IMR-90 (cell line): ENCODE measurements around the gene PXDC1. TPM values are rescaled to one million over a fixed set of nuclear protein-coding genes. Genes with fewer than 3 reads are reported as not detected.

ENCODE experiments used
- ATAC-seq: fragments of 200-7000 bp; cut with Tn5 transposase; 2 replicates; pipeline ENCODE4 v1.9.1; 2020; ENCODE audit warnings: low read depth, mild to moderate bottlenecking, moderate library complexity
- BruUV-seq: library from RNA; stranded (reverse); fragments of 400-500 nt; replicated peaks from 2 replicates; lab custom pipeline; 2021; lab: Mats Ljungman, UMichigan
- CTCF ChIA-PET: fragments of 300-600 bp; formaldehyde crosslinking; extraction: SDS; loops from one replicate; lab custom pipeline; 2021; ENCODE audit warnings: antibody characterized with exemption; lab: Yijun Ruan, JAX
- POLR2A ChIA-PET: fragments of 300-600 bp; sonication (Branson Sonifier 250); formaldehyde crosslinking; loops from one replicate; lab custom pipeline; 2022; ENCODE audit warnings: antibody characterized with exemption; ENCODE audit not compliant: unreplicated experiment; lab: Charles Lee
- DNase-seq: peaks from one replicate; pipeline ENCODE4 v3.0.0; 2013
- H2AFZ ChIP-seq: replicated peaks from 2 replicates; pipeline ENCODE3; 2013; ENCODE audit warnings: low read length, mild to moderate bottlenecking; ENCODE audit not compliant: poor library complexity
- H2AK5ac ChIP-seq: 2 replicates; pipeline ENCODE4 v1.6.1; 2013; ENCODE audit warnings: low read depth, low read length, inconsistent platforms
- H2AK9ac ChIP-seq: replicated peaks from 2 replicates; pipeline ENCODE3; 2013; ENCODE audit warnings: mild to moderate bottlenecking, low read depth, low read length, moderate library complexity; ENCODE audit not compliant: poor library complexity
- H2BK120ac ChIP-seq: 2 replicates; pipeline ENCODE4 v1.6.1; 2013; ENCODE audit warnings: low read depth, low read length, inconsistent platforms
- H2BK15ac ChIP-seq: 3 replicates; pipeline ENCODE4 v1.6.1; 2013; ENCODE audit warnings: low read depth, low read length, inconsistent platforms
- H2BK20ac ChIP-seq: 2 replicates; pipeline ENCODE4 v1.6.1; 2013; ENCODE audit warnings: low read depth, mild to moderate bottlenecking, inconsistent platforms, low read length, moderate library complexity
- H2BK5ac ChIP-seq: 2 replicates; pipeline ENCODE4 v1.6.1; 2013; ENCODE audit warnings: mild to moderate bottlenecking, low read depth, low read length, inconsistent platforms; ENCODE audit not compliant: poor library complexity, severe bottlenecking
- H3K14ac ChIP-seq: replicated peaks from 2 replicates; pipeline ENCODE4 v1.6.1; 2013; ENCODE audit warnings: low read depth, low read length, inconsistent platforms
- H3K18ac ChIP-seq: 2 replicates; pipeline ENCODE4 v1.6.1; 2013; ENCODE audit warnings: low read depth, low read length, control low read depth
- H3K23ac ChIP-seq: 2 replicates; pipeline ENCODE4 v1.6.1; 2013; ENCODE audit warnings: low read depth, low read length, inconsistent platforms
- H3K27ac ChIP-seq: 2 replicates; pipeline ENCODE4 v1.5.1; 2013; ENCODE audit warnings: mild to moderate bottlenecking, control low read depth, low read length; ENCODE audit not compliant: insufficient read depth
- H3K27me3 ChIP-seq: 2 replicates; pipeline ENCODE4 v1.6.1; 2013; ENCODE audit warnings: low read length; ENCODE audit not compliant: control insufficient read depth, insufficient read depth
- H3K36me3 ChIP-seq: 2 replicates; pipeline ENCODE4 v1.6.1; 2013; ENCODE audit warnings: low read length, mixed read lengths; ENCODE audit not compliant: control insufficient read depth, insufficient read depth
- H3K4ac ChIP-seq: 2 replicates; pipeline ENCODE4 v1.6.1; 2013; ENCODE audit warnings: low read depth, low read length, inconsistent platforms
- H3K4me1 ChIP-seq: 2 replicates; pipeline ENCODE4 v1.6.1; 2013; ENCODE audit warnings: low read length, mixed read lengths; ENCODE audit not compliant: control insufficient read depth, insufficient read depth
- H3K4me2 ChIP-seq: 2 replicates; pipeline ENCODE4 v1.6.1; 2013; ENCODE audit warnings: low read depth, mild to moderate bottlenecking, control low read depth, low read length, moderate library complexity
- H3K4me3 ChIP-seq: 2 replicates; pipeline ENCODE4 v1.5.1; 2013; ENCODE audit warnings: low read depth, mild to moderate bottlenecking, control low read depth, low read length, moderate library complexity; ENCODE audit not compliant: insufficient read depth
- H3K56ac ChIP-seq: 2 replicates; pipeline ENCODE4 v1.6.1; 2013; ENCODE audit warnings: low read length, inconsistent platforms; ENCODE audit not compliant: insufficient read depth; ENCODE audit errors: extremely low read depth
- H3K79me1 ChIP-seq, 2 experiments: 2 replicates each; pipeline ENCODE4 v1.6.1; 2013; ENCODE audit warnings: low read length in 2 of 2, inconsistent platforms in 1 of 2, low read depth in 1 of 2
- H3K9ac ChIP-seq: 2 replicates; pipeline ENCODE4 v1.6.1; 2013; ENCODE audit warnings: low read depth, low read length, control low read depth
- H3K9me1 ChIP-seq: 2 replicates; pipeline ENCODE4 v1.6.1; 2013; ENCODE audit warnings: low read length, inconsistent platforms; ENCODE audit not compliant: insufficient read depth
- H3K9me3 ChIP-seq: 2 replicates; pipeline ENCODE4 v1.6.1; 2013; ENCODE audit warnings: low read length; ENCODE audit not compliant: control insufficient read depth, insufficient read depth
- H4K20me1 ChIP-seq: 2 replicates; pipeline ENCODE4 v1.6.1; 2013; ENCODE audit warnings: low read length, inconsistent platforms; ENCODE audit not compliant: insufficient read depth
- H4K5ac ChIP-seq: 2 replicates; pipeline ENCODE4 v1.6.1; 2013; ENCODE audit warnings: mild to moderate bottlenecking, low read depth, low read length, control low read depth
- H4K8ac ChIP-seq, 2 experiments: 2 replicates each; pipeline ENCODE4 v1.6.1; 2013; ENCODE audit warnings: low read depth in 2 of 2, low read length in 2 of 2, control low read depth in 1 of 2, inconsistent platforms in 1 of 2
- H4K91ac ChIP-seq: 2 replicates; pipeline ENCODE4 v1.6.1; 2013; ENCODE audit warnings: low read depth, low read length, inconsistent platforms; ENCODE audit not compliant: insufficient read depth
- CHD1 ChIP-seq: IDR thresholded peaks from 2 replicates; pipeline ENCODE4 v1.6.1; 2012; ENCODE audit warnings: low read depth, low read length, improper control_type of control experiment
- MAFK ChIP-seq: IDR thresholded peaks from 2 replicates; pipeline ENCODE4 v1.6.1; 2012; ENCODE audit warnings: low read depth, low read length, improper control_type of control experiment
- POLR2A ChIP-seq: IDR thresholded peaks from 2 replicates; pipeline ENCODE4 v1.6.1; 2012; ENCODE audit warnings: mild to moderate bottlenecking, low read depth, low read length
- RAD21 ChIP-seq: IDR thresholded peaks from 2 replicates; pipeline ENCODE4 v1.6.1; 2012; ENCODE audit warnings: low read length, improper control_type of control experiment
- SMC3 ChIP-seq: fragments of 150-350 bp; IDR thresholded peaks from 2 replicates; pipeline ENCODE4 v1.6.1; 2016; ENCODE audit warnings: low read depth, mild to moderate bottlenecking, antibody characterized with exemption, low read length, moderate library complexity
- dilution Hi-C: fragments of 300-500 bp; cut with HindIII; formaldehyde crosslinking; loops from one replicate; pipeline ENCODE4 v1.14.3; 2018; ENCODE audit warnings: low sequenced_read_pairs; ENCODE audit not compliant: unreplicated experiment
- in situ Hi-C: fragments of 300-500 bp; cut with MboI; formaldehyde crosslinking; loops from 3 replicates; pipeline ENCODE4 v1.14.3; 2019; ENCODE audit warnings: low sequenced_read_pairs, inconsistent platforms, mixed read lengths
- intact Hi-C: fragments of 100-400 bp; cut with micrococcal nuclease; formaldehyde crosslinking; loops from 2 replicates; pipeline ENCODE4 v1.10.0; 2022
- polyA plus RNA-seq, 3 experiments: library from polyadenylated mRNA; depleted of rRNA; stranded (reverse); fragments of >200 nt; gene quantifications; 2 replicates each; pipeline ENCODE4 v1.2.3, GENCODE V29; 2012; ENCODE audit warnings: low replicate concordance in 1 of 3
- total RNA-seq: library from RNA; depleted of rRNA; stranded (reverse); fragments of >200 nt; gene quantifications from 2 replicates; pipeline ENCODE4 v1.2.3, GENCODE V29; 2012
- TF ChIP-seq, protein P1 (sequence below): fragments of 150-350 bp; IDR thresholded peaks from 2 replicates; pipeline ENCODE4 v1.6.1; 2016; ENCODE audit warnings: low read depth, mild to moderate bottlenecking, low read length, moderate library complexity, borderline replicate concordance

Gene PXDC1
- total and polyA plus RNA-seq, 2 of the 4 experiments (the other 2 are of a cell fraction): 63.3 to 72.2 TPM

- TF ChIP-seq CHD1 (no peak), MAFK (no peak), RAD21 (no peak)
Measured at GRCh38 chr6:3795836-3796718, 44.6 kb upstream of the PXDC1 start (continued).

DNA sequence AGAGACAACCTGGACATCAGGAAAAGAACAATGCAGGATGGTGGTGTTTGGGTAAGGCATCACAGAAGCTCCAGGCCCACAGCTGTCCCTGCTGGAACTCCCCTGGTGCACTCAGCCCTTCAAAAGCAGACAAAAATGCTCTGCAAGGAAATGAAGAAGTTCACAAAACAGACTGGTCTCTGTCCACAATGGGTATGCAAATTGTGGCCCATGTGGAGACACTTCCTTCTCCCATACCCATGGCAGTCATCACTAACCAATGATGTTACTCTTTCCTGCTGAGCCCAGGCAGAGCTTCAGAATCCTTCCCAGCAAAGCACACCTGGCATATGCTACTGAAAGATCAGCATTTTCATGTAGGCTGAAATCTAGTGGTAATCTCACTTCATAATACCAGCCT lies 42.6 kb upstream of the PXDC1 start:
- peaks cover 22% of the 10 kb centered on the region for H3K9me1 ChIP-seq
- dilution Hi-C loops: no loop called here

More for the DNA sequence above, 42.6 kb upstream of the PXDC1 start:
- no peak overlapping the region for H3K4ac ChIP-seq
- H3K23ac ChIP-seq: no peak overlapping the region
- no peak overlapping the region for H2AFZ ChIP-seq
- in situ Hi-C loops (no loop called here), intact Hi-C loops (no loop called here)
- no peak overlapping the region for H2BK120ac ChIP-seq
- 0 out of 2 replicates have a peak overlapping the region, but pooled peaks have one; percentile 20 for H2BK20ac ChIP-seq
- CTCF ChIA-PET: no interaction called here
- H2BK15ac ChIP-seq: no peak overlapping the region
- BruUV-seq: no TSS peak
- H3K18ac ChIP-seq: no peak overlapping the region
- no peak for ATAC-seq
- H4K91ac ChIP-seq: no peak overlapping the region
- H2AK9ac ChIP-seq: no peak overlapping the region
- H4K5ac ChIP-seq: no peak overlapping the region
- no peak overlapping the region for H3K4me3 ChIP-seq
- no peak for DNase-seq
- H3K27ac ChIP-seq: no peak overlapping the region
- H3K4me2 ChIP-seq: no peak overlapping the region
- H3K9ac ChIP-seq: no peak overlapping the region
- TF ChIP-seq, protein P1, sequence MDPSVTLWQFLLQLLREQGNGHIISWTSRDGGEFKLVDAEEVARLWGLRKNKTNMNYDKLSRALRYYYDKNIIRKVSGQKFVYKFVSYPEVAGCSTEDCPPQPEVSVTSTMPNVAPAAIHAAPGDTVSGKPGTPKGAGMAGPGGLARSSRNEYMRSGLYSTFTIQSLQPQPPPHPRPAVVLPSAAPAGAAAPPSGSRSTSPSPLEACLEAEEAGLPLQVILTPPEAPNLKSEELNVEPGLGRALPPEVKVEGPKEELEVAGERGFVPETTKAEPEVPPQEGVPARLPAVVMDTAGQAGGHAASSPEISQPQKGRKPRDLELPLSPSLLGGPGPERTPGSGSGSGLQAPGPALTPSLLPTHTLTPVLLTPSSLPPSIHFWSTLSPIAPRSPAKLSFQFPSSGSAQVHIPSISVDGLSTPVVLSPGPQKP: no peak
- TF ChIP-seq CHD1 (no peak), RAD21 (no peak), SMC3 (no peak), POLR2A (no peak)
- no peak overlapping the region for H2AK5ac ChIP-seq
- no peaks in the 10 kb centered on the region for H3K9me3 ChIP-seq
- H4K8ac ChIP-seq: no peak overlapping the region
- H3K56ac ChIP-seq: no peak overlapping the region
- H2BK5ac ChIP-seq: no peak overlapping the region
- no peaks in the 10 kb centered on the region for H3K27me3 ChIP-seq
- H3K79me1 ChIP-seq: no peaks in the 10 kb centered on the region; a peak in 1 of 4 replicates
- POLR2A ChIA-PET: no interaction called here
- H3K4me1 ChIP-seq: peaks cover 18% of the 10 kb centered on the region
- no peaks in the 10 kb centered on the region for H4K20me1 ChIP-seq
- H3K36me3 ChIP-seq: no peaks in the 10 kb centered on the region
- 0 out of 2 replicates have a peak overlapping the region, but pooled peaks have one; percentile 30 for H3K14ac ChIP-seq
